ENCODE measurements around the gene PLCD1.

The PLCD1 gene

DNA sequence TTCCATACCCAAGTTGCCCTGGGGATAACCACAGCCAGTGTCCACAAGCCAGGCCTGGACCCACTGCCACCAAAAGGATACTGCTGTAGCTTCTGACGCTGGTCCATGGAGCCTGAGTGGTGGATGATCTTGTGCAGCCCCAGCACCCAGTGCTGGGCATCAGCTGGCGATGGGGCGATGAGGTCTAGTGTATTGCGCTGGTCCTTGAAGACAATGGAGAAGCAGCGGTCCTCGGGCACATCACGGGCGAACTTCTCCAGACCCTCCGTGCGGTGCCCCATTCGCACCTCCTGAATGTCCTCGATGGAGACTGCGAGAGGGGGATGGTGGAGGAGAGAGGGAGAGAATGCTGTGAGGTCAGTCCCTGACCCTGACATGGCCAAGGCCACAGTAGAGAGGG is 13.0 kb downstream of the PLCD1 start:
- no peak for DNase-seq

GRCh38 chr3:38015984-38016383 is 13.5 kb downstream of the PLCD1 start:
- DNase-seq: no peak

GRCh38 chr3:38015485-38015884 is 14.0 kb downstream of the PLCD1 start:
- no peak for DNase-seq

DNA sequence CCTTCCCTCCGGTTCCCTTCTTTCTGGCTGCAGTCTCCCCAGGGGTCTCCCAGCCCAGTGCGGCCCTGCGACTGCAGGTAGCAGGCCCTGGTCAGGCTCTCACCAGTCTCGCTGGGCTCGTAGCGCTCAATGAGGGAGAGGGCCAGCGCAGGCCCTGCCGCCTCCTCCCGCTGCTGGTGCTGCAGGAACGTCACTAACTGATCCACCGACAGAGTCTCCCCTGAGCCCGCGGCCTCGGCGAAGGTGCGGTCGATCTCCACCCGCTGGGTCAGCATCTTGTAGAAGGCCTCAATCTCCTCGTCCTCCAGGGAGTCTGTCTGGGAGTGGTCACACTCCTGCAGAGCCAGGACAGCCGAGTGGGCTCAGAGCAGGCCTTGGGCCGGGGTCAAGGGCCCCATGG is 18.3 kb downstream of the PLCD1 start:
- no peak for DNase-seq

DNA sequence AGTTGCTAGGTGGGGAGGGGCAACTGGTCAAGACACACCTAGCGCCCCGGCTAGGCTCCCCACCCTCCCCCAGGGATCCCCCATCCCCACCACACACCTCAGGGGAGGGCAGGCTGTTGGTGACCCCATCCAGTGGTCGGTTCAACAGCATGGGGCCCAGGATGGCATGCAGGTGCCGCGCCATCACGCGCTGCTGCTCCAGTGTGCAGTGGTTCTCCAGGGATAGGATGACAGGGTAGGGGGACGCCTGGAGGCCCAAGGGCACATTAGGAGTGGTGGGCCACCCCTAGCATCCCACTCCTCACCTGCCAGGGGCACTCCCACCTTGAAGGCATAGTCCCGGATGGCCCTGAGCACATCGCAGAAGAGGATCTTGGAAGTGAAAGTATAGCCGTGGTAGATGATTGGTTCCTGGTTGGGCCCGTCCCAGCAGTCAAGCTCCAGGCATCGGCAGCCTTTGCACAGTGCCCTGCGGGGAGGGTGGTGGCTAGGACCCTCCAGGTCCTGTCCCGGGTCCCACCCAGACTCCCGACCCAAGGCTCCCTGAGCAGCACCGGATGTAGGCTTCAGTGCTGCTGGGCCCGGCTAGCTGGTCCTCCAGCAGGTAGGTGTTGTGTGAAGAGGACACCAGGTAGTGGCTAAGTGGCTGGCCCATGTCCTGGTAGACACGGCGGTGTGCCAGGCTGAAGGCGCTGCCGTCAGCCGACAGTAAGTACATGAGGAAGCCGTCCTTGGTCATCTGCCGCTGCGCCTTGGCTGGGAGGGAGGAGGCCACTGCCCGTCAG is 19.4 kb downstream of the PLCD1 start:
- DNase-seq: no peak

GRCh38 chr3:38008971-38009580 is 20.4 kb downstream of the PLCD1 start:
- DNase-seq: no peak

DNA sequence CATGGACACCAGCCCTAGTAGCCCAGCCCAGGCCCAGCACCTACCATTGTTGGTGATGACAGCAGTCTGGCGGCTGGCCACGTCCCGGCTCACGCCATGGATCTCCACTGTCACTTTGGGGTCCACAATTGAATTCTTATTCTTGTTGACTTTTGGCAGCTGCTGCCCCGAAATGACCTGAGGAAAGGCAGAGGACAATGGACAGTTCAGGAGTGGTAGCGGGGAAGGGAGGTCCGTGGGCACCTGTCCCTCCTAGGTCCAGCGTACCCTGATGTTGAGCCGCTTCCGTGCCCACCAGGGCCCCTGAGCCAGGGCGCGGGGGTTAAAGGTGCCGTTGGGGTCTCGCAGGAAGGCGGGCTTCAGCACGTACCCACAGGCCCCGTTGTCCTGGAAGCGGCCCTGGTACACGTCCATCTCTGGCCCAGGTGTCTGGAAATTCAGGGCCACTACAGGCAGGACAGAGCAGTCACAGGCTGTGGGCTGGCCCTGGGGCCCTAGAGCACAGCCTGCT is 21.2 kb downstream of the PLCD1 start:
- no peak for DNase-seq

GRCh38 chr3:38007754-38008090 is 21.7 kb downstream of the PLCD1 start:
- no peak for DNase-seq

DNA sequence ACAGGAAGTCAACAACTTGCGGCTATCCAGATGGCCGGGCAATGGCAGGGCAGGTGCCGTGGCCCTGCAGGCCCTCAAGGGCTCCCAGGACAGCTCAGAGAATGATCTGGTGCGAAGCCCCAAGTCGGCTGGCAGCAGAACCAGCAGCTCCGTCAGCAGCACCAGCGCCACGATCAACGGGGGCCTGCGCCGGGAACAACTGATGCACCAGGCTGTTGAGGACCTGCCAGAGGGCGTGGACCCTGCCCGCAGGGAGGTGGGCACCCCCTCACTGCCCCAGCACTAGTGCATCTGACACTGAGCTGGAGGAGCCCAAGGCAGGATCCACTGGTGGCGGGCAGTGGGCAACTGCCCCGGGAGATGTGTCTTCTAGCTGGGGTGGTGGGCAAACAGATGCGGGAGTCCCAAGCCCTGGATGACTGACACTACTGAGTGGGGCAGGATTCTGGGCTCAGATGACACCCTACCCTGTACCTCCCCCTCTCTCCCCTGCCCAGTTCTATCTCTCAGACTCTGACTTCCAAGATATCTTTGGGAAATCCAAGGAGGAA is 22.9 kb downstream of the PLCD1 start:
- no peak for DNase-seq

- DNase-seq: no peak
These were observed 23.4 kb downstream of the PLCD1 start for GRCh38 chr3:38006031-38006430.

DNA sequence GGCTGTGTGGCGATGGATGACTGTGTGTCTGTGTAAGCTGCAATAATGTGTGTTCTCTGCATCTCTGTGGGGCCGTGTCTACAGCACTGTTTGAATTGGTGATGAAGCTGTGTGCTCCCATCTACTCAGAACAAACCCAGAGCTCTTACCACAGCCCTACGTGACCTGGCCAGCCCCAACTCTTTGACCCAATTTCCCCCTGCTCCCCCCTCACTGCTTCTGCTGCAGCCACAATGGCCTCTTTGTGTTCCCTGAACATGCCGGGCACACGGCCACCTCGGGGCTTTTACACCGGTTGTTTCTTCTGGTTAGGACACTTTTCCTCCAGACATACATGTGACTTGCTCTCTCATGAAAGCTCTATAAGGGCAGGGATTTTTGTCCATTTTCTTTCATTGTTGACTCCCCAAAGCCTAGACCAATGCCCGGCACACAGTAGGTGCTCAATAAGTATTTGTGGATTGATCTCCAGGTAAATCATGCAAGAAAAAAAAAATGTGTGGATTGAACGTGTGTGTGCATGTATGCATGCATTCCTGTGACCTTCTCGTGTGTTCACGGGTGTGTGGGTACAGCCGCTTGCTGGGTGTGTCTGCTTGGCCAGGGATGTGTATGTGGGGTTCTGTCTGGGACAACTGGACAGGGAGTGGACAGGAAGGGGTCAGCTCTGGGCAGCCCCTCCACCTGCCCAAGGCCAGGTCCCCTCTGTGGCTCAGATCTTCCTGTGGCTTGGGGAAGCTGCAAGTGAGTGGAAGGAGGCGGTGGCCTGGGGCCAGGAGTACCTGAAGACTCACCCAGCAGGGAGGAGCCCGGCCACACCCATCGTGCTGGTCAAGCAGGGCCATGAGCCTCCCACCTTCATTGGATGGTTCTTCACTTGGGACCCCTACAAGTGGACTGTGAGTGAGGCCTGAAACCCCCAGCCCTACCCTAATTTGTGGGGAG is 24.1 kb downstream of the PLCD1 start:
- no peak for DNase-seq

GRCh38 chr3:38004415-38005075 is 24.9 kb downstream of the PLCD1 start:
- no peak for DNase-seq

GRCh38 chr3:38003817-38004414 is 25.5 kb downstream of the PLCD1 start:
- no peak for DNase-seq

- DNase-seq: no peak
These were observed 26.0 kb downstream of the PLCD1 start for GRCh38 chr3:38003371-38003816.

DNA sequence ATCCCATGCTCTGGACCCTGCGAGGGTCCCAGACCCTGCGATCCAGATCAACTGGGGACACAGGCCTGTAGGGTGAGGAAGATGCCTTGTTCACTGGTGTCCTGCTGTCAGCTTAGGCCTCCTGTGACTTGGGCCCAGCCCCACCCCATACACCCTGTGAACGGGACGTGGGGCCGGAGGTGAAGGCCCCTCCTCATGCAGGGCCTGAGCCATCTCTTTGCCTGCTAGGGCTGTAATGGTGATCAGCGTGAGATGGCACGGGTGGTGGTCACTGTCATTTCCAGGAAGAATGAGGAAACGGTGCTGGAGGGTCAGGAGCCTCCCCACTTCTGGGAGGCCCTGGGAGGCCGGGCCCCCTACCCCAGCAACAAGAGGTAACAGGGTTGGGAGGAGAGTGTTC is 26.5 kb downstream of the PLCD1 start:
- DNase-seq: no peak

- no peak for DNase-seq
These were observed 27.1 kb downstream of the PLCD1 start for GRCh38 chr3:38002291-38002876.

GRCh38 chr3:38001456-38002081 is 27.9 kb downstream of the PLCD1 start:
- DNase-seq: no peak

GRCh38 chr3:38000965-38001455 is 28.4 kb downstream of the PLCD1 start:
- DNase-seq: no peak

DNA sequence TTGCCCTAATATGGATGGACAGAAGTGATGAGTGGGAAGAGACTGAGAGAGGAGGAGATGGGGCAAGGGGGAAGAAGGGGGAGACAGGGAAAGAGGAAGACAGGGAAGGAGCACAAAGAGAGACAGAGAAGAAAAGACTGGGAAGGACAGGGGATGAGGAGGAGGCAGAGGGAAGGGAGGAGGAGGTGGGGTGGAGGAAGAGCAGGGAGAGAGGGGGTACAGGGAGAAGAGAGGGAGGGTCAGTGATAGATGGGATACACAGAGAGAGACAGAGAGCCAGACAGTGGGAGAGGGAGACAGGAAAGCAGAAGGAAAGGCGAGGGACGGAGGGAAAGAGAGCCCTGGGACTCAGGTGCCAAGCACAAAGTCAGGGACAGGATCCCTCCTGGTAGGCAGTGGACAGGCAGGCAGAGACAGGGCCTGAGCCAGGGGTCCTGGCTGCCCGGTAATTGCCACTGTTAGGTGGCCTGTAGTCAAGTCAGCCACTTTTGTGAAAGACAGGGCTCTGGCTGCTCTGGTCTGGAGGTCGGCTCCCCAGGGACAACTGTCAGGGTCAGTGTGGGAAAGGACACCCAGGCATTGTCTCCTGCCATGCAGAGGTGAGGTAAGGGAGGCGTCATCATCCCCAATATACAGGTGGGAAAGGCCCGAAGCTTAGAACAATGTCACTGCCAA is 29.1 kb downstream of the PLCD1 start:
- no peak for DNase-seq

DNA sequence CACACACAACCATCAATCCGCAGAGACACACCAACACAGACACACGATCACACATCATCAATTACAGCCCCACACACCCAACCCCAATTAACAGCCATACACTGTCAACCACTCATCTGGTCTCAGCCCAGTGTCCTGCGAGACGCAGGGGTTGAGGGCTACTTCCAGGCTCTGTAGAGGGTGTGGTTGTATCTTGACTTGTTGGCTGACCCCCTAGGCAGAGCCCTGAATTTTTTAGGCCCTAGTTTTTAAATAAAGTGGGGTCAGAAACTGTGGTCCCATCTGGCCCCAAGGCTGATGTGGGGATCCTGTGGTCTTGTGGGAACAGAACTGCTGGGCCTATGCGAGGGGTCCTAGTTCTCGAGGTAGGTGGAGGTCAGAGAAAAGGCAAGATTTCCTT is 29.6 kb downstream of the PLCD1 start:
- DNase-seq: no peak
